Left kidney (tissue), 2 donors: ENCODE data around the gene ITPA. TPM values are rescaled to one million over a fixed set of nuclear protein-coding genes. Genes with fewer than 3 reads are reported as not detected.
A peak's percentile ranks its signal among the peaks of the same experiment; 100 is the strongest.
"Not testable (repeated sequence)": the region's sequence is repeated elsewhere in the genome, so short reads cannot be mapped to it uniquely, and the experiment has no call there.

Experiments used
- DNase-seq: peaks from one replicate; pipeline ENCODE4 v3.0.0-alpha.2; 2013
- polyA plus RNA-seq: library from polyadenylated mRNA; unstranded; fragments of 120-200 nt; gene quantifications from one replicate; pipeline ENCODE4 v1.2.1, GENCODE V29; 2013; ENCODE audit not compliant: insufficient read length

Gene ITPA
- polyA plus RNA-seq, 1 donor: 53.1 TPM

GRCh38 chr20:3195590-3196237 is 13.6 kb upstream of the ITPA start:
- no peak for DNase-seq

GRCh38 chr20:3199206-3199605 is 10.1 kb upstream of the ITPA start:
- DNase-seq: no peak

GRCh38 chr20:3199976-3200755 is 9.1 kb upstream of the ITPA start:
- no peak for DNase-seq

GRCh38 chr20:3202965-3203314 is 6.4 kb upstream of the ITPA start:
- DNase-seq: no peak

- no peak for DNase-seq
These were observed 5.8 kb upstream of the ITPA start for GRCh38 chr20:3203315-3204123.

- peak; percentile 88 for DNase-seq
These were observed 5.0 kb upstream of the ITPA start, which contains the start of gene DDRGK1 for GRCh38 chr20:3204124-3204794. Gene DDRGK1, minus strand, starts transcription at chr20:3204682. Its CDS starts 55 bp downstream, at chr20:3204627.

- DNase-seq: no peak
These were observed 477 bp upstream of the ITPA start for GRCh38 chr20:3208786-3209256.

GRCh38 chr20:3209946-3210317 is 634 bp downstream of the ITPA start:
- DNase-seq: no peak

- no peak for DNase-seq
These were observed 1.0 kb downstream of the ITPA start for GRCh38 chr20:3210346-3210745.

GRCh38 chr20:3213226-3213625 is 3.9 kb downstream of the ITPA start:
- DNase-seq: no peak

- DNase-seq: not testable (repeated sequence)
These were observed 6.1 kb downstream of the ITPA start for GRCh38 chr20:3215359-3215917.

GRCh38 chr20:3218307-3218988 is 9.2 kb downstream of the ITPA start:
- no peak for DNase-seq

- no peak for DNase-seq
These were observed 12.3 kb downstream of the ITPA start for GRCh38 chr20:3221398-3222226.

GRCh38 chr20:3222635-3223600 is 13.6 kb downstream of the ITPA start:
- DNase-seq: peak; percentile 72

- no peak for DNase-seq
These were observed 14.3 kb downstream of the ITPA start for GRCh38 chr20:3223651-3223993.

- DNase-seq: no peak
These were observed 14.8 kb downstream of the ITPA start for GRCh38 chr20:3223994-3224680.

GRCh38 chr20:3224681-3225421 is 15.6 kb downstream of the ITPA start:
- no peak for DNase-seq

GRCh38 chr20:3226093-3226492 is 16.8 kb downstream of the ITPA start:
- DNase-seq: no peak
